HG02798 (cell line): ENCODE results near the gene PLXNB1.

Source experiments
- ATAC-seq: cut with Tn5 transposase; IDR thresholded peaks from one replicate; pipeline ENCODE4 v1.9.1; 2021; ENCODE audit warnings: mild to moderate bottlenecking; ENCODE audit not compliant: unreplicated experiment, poor library complexity

The PLXNB1 gene

DNA sequence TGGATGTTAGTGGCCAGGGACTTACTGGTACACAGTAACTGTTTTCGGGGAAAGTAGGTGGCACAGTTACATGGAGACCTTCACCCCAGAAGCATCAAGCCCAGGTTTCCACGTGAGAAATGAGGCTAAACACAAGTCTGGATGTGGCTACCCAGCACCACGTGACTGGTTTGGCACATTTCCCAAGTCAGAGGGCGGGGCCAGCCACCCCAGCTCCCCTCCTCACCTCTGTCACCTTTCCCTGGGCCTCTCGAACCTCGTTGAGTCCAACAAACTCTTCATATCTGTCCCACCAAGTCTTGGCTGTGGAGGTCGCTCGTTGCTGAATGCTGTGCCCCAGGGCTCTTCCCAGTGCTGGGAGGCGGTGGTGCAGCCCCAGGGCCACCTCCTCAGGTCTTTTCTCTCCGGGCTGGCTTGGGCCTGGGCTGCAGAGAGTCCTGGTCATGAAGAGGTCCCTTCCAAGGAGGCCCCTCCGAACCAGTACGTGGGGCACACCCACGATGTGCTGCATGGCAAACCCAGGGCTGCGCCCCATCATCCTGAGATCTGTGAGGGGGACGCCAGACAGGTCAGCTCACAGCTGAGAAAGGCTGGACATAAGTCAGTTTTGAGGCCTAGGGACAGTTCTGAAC is 4.8 kb upstream of the PLXNB1 start:
- no peak for ATAC-seq

DNA sequence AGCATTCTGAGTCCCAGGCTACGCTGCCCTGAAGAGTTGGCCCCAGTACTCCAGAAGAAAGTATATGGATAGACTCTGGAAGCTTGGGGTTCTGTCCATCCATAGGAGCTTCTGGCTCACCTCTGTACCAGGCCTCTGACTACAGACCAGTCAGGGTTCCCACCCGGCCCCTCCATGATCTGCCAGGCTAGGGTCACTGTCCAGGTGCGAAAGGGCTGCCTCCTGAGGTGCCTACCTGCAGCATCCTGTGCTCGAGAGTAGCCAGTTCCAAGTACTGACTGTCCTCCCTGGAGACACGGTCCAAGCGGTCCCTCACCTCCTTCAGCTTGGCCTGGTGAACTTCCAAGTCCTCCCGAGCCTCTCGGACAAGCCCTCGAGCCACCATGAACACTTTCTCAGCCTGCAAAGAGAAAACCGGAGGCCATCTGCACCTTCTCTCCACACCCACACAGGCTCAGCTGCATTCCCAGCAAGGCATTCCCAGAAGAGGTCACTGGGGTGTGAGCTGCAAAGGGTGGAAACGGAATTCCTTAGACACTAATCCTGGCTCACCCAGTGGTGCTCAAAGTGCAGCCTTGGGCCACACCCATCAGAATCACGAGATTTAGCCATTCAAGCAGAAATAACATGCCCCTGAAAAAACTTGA is 3.7 kb upstream of the PLXNB1 start:
- no peak for ATAC-seq

DNA sequence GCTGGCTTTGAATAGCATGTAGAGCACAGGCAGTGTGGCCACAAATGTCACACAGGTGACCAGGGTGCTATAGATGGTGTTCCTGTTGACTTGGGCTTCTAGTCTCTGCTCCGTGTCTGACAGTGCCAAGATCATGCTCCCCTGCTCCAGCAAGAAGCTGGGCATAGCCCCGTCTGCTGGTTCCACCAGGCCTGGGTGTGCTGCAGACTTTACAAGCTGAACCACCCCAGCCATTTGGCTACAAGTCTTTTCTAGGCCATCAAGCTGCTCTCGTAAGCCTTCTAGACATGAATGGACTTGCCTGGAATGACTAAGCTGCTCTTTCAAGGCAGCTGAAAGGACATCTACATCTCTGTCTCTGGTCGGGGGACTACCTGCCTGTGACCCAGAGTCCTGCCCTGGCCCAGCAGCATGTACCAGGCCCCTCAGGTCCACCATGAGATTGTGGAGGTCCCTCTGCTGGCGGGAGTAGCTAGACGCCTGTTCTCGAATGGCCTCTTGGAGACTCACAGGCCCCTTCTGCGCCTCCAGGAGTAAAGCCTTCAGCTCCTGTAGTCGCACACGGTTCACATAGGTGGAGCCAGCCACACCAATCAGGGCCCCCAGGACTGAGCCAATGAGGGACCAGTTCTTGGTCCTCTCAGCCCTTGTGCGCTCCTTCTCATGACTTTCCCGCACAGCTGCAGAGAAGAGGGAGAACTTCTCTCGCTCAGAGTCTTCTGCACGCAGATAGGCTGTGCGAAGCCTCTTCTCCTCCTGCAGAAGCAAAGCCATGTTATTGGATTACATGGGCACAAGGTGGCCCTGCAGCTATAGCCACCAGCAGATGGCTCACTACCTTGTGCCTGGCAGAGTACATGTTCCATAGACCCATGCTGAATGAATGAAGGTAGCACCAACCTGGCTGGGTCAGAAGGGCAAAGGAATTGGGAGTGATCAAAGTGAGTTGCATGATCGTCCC is 2.8 kb upstream of the PLXNB1 start:
- no peak for ATAC-seq

DNA sequence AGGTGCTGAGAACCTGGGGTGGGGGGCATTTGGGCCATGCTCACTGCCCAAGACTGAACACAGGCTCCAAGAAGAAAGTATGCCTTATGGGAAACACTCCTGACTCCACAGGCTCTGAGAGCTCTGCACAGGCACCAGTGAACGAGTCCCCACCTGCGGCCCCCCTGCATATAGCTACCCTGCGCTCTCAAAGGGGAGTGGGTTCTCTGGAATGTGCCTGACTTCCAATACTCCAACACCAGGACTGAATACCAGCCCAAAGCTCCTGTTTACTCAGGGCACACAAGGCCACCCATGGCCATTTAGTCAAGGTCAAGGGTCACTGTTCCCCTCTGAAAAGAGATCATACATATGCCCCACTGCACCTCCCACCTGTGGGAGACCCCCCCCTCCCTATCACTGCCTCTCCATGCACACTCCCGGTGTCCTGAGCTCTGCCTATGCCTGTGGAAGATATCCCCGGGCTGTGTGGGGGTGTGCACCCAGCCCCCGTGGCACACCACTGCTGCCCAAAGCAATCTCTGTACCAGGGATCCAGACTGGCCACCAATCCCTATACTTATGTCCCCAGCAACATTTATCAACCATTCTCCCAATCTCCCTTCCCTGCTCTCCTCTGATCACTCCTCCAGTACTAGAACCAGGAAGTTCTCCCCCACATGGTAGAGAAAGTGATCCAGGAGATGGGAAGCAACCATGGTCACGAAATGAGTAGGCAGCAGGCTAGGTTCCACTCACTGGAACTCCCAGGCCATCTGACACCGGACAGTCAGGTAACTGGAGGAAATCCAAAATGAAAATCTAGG is 1.5 kb upstream of the PLXNB1 start:
- no peak for ATAC-seq

DNA sequence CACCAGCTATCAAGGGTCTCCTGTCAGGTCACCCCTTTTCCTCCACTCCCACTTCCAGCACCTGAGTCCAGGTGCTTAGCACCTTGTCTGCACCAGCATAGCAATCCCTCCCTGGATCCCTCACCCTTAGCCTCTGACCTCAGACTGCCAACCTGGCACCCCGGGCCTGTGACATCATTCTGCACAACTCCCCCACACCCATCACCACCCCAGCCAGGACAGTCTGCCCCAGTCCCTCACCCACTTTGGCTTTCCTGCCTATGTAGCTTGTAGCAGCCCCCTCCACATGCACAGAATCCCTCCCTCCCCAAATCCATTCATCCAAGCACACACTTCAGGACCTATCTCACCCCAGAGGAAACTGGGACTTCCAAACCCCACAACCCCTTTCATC is 819 bp upstream of the PLXNB1 start:
- no peak for ATAC-seq

DNA sequence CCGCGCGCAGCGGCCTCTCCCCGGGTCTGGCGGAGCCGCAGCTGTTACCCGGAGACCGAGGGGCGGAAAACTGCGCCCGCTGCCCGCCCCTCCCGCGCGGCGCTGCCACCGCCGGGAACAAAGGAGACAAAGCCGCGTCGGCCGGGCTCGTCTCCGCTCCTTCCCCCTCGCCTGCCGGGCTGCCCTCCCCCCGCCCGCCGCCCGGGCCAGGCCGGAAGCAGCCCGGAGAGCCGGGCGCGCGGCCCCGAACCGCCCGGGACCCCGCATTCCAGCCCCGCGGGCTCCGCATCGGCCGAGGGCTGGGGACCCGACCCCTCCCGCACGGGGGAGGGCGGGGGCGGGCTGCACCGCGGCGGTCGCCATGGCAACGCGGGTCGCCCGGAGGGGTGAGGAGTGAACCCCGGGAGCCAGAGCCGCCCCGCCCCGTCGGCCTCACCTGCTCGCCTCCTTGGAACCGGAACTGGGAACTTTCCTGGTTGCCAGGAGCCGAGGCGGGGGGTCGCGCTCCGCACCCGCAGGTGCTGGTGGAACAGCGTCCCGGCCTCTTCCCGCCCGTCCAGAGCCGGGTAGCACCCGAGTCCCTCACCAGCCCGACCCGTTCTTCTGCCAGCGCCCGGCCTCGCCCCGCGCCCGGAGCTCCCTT is 448 bp downstream of the PLXNB1 start:
- ATAC-seq = peak; percentile 48

DNA sequence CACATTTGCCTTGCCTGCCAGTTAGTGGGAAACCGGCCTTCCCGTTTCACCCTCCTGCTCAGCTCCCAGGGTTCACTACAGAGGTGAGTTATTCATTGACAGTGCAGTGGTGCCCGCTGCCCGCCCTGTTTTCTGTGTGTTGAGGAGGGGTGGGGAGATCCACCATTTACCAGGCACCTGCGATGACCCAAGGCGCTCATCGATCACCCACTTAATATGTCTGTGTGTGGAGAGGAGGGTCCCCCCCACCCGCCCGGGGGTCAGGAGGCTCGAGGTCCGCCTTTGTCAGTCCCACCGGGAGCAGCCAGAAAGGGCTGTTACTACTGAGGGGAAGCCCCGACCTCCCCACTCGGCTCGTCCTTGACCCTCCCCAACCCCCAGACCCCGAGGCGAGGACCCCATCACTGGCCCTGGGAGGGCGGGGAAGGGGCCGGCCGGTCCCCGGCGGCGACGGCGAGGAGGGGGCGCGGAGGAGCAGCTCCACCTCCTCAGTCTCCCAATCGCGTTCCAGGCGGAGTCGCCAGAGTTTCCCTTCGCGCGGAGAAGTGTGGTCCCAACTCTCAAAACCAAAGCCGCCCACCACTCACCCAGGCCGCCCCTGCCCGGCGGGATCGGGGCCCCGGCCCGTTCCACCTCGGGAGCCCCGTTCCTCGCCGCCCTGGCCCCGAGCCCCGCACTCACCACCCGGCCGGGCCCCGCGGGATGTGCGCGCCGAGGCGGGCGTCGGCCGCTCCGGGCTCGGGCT is 1.1 kb downstream of the PLXNB1 start:
- ATAC-seq = peak; percentile 26

DNA sequence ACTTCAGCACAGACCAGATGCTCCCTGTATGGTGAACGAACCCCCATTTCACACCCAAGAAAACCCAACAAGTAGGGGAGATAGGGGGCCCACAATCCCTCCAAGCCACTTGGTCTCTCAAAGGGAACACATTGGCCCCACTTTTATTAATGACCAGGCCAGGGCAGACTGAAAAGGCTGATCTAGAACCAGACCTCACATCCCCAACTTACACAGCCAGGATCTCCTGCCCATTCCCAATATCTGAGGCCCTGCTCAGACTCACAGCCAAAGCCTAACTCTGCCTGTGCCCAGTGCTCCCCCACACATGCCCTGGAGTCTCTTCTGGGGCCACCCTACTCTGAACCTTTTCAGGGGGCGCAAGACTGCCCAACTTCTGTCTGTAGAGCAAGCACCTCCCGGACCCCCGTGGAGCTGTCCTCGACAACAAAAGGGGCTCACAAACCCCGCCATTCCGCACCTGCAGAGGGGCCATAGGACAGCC is 1.8 kb downstream of the PLXNB1 start:
- no peak for ATAC-seq

DNA sequence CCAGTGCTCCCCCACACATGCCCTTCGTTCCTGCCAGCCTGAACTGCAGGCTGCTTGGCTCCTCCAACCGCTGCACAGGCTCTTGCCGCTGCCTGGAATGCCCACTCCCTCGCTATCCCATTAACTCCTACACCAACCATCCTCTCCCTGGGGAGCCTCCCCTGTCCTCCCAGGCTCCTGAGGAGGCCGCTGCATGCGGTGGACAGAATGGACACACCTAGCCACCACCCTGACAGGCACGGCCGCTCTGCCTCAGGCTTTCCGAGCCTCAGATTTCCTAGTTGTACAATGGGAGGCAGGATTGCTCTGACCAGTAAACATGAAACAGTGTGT is 2.3 kb downstream of the PLXNB1 start:
- no peak for ATAC-seq

DNA sequence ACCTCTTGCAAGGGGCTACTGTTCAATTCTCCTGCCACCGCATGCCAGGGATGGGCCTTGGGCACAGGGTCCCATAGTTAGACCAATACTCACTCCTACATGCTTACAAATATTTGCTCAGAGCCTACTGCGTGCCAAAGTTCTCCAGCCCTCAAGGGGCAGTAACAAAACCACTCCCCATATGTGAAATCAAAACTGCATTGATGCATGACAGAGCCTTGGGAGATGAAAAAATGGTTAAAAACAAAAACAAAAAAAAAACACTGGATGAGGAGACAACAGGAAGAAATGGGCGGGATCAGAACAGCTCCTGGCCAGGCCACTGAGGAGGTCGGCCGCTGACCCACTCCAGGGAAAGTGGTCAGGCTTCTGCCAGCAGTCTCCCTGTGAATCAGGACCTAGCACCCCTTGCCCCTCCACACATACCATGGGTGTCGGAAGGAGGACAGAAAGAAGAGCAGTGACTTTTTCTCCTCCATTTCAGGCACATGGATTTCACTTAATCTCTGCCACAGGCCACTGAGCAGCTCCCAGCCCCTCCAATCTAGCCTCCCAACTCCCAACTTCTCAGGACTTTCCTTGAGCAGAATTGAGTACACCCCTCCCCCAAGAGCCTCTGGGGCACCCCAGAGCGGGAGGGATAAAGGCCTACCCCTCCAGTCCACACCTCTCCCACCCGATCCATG is 2.8 kb downstream of the PLXNB1 start:
- ATAC-seq = no peak

DNA sequence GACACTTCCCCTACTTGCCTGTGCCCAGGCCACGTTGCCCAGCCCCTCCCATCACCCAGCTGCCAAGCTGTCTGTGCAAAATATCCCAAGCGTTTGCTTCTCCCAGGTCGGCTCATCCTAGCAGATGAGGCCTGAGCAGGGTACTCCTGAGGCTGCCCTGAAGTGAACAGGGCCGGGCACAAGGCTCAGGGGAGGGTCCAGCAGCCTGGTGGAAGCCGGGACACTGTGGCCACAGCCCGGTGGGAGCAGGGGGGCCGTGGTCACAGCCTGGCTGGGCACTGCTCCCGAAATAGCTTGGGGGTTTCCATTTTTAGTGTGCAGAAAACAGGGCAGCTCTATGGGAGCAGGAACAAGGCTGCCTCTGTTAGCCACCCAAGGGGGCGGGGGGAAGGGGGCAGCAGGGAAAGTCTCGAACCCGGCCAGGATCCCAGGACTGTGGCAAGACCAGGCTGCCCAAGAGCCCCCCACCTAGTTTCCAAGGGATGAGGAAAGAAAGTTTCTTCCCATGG is 3.4 kb downstream of the PLXNB1 start:
- ATAC-seq = no peak

DNA sequence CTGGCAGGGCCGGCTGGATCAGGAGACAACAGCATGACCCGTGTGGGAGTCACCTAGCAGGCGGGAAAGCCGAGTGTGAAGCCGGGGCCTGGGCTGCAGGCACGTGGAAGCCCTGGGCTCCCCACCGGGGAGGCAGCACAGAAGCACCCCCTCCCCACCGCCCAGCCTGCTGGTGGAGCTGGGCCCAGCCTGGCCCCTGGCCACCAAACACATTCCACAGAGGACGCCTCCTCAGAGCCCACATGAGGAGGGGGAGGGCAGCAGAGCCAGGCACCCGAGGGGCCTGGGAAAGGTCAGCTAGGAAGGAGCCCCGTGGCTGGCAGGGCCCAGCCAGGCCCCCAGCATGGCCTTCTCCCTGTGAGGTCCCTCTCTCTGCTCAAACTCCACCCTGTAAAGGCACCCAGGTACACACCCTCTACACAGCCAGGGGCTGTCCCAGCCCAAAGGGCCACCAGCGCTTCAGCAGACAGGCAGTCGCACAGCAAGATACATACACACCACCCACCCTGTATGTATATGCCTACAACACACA is 4.5 kb downstream of the PLXNB1 start:
- no peak for ATAC-seq

DNA sequence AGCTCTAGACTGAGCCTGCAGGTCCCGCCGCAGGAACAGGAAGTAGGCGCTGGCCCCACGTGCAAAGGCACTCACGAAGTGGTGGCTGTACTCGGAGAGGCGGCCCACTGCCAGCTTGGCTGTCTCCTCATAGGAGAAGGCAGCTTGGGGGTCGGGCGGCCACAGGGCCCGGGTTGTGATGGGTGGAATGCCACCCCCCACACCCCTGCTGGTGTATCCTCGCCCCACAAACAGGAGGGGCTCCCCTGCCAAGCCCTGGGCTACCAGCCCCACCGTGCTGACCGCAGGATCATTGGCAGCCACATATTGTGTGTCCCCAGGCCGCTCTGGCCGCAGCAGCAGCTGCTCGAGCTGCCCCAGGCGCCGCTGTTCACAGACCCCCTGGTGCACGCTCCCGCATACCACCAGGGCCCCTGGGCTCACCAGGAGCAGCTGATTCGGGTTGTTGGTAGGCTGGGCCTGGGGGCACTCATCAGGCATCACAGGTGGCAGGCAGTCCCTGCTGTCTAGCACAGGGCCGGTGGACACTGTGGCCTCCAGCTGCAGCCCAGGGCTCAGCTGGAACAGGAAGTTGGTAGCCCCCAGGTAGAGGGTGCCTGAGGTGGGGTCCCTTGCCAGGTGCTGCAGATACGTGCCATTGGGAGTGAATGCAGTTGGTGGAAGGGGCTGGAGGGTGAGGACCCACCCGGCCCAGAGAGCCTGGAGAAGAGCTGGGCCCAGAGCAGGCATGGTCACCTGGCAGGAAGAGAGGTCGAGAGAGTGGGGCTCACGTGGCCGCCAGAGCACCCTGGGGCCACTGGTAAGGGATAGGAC is 5.8 kb downstream of the PLXNB1 start:
- no peak for ATAC-seq

DNA sequence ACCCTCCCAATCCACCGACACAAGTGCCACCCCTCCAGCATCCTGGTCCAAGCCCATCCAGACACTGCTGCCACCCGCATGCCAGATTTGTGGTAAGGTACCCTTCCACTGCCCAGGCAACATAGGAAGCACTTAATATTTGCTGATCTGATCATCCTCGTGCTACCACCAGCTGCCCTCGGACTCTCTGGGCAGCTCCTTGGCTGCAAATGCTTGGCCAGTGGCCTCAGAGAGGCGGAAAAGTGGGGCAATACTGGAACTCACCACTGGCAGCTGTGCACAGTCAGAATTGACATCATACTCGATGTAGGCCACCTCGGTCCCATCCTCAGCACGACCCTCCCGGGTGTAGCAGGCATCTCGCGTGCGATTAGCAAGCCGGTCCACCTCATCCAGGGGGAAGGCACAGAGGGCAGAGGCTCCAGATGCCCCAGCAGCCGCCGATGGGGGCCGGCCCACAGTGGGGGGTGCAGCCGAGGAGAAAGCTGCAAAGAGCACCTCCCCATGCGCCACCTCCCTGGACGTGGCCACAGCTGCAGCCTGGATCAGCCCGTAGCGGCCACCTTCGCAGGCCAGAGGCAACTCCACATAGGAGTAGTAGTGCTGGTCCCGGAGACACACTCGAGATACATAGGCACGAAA is 6.5 kb downstream of the PLXNB1 start:
- no peak for ATAC-seq

DNA sequence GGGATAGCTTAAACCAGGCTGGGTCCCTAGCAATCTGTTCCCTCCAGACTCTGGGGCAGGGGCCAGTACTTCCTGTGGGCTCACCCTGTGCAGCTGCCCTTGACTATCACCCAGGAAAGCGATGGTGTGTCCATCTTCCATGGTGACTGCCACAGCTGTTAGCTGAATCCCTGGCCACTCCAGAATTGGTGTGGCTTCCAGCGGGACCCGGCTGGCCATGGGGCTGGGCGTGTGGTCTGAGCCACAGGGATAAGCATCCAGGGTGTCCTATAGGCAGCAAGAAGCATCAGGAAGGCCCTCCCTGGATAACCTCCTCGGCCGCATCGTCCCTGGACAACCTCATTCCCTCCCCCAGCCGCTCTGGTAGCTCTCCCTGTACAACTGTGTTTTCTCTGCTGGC is 7.2 kb downstream of the PLXNB1 start:
- no peak for ATAC-seq

DNA sequence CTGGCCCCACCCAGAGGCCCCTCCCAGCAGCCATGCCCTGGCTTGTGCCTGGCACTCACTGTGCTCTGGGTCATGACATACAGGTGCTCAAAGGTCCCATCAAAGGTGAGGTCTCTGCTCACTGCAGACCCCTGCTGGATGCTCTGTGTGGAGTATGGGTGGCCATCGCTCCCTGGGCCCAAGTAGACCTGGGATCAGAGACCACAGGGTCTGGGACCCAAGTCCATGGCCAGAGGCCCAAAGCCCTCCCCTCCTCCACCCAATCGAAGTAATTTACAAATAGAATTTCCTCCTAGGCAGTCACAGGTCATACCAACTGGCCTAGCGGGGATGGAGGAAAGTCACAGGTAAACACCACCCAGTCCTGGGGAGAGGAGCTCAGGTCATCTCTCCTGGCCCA is 7.6 kb downstream of the PLXNB1 start:
- ATAC-seq = no peak

DNA sequence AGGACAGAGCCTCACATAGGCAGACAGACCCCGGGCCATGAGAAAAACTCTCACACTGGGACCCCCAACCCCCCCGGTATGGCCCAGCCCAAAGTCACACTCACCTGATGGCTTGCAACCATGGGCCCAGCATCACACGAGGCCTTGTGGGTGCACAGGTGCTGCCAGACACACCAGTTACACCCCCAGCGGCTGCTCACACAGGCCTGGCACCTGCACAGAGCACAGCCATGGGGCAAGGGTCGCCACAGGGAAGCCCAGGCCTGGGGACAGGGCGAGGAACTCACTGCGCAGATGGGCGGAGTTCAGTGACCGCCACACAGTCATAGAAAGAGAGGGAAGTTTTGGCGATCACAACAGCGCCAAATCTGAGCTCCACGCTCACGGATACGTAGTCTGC is 9.3 kb downstream of the PLXNB1 start:
- no peak for ATAC-seq
